Naive thymus-derived CD8-positive, alpha-beta T cell (primary cell): Measurements from ENCODE around the gene PIGO. TPM values are rescaled to one million over a fixed set of nuclear protein-coding genes. Genes with fewer than 3 reads are reported as not detected.

ENCODE experiments used
- ATAC-seq, 2 donors: fragments of 150-1000 bp; cut with Tn5 transposase in 1 of 2; sonication (Bioruptor Pico), chemical (Tn5 transposase) in 1 of 2; 1 replicate in 1 of 2; 2 replicates in 1 of 2; pipeline ENCODE4 v1.10.0; 2021; ENCODE audit warnings: mild to moderate bottlenecking in 2 of 2, moderate library complexity in 2 of 2
- POLR2A ChIA-PET: fragments of 350-600 bp; sonication (Branson Sonifier 250); formaldehyde crosslinking; loops from one replicate; lab custom pipeline; 2021; ENCODE audit warnings: antibody characterized with exemption; lab: Charles Lee
- DNase-seq, 10 donors: peaks; one replicate each; pipeline versions ENCODE4 v3.0.0 to v3.0.0-alpha.2; 2020 to 2022
- H3K27ac Mint-ChIP-seq, 10 donors: one replicate each; pipeline ENCODE4 v1.8.0; 2020 to 2022; ENCODE audit warnings: mild to moderate bottlenecking in 10 of 10, mixed read lengths in 10 of 10, moderate library complexity in 4 of 10, inconsistent platforms in 1 of 10
- H3K27me3 Mint-ChIP-seq, 5 donors: one replicate each; pipeline ENCODE4 v1.8.0; 2021 to 2022; ENCODE audit warnings: mixed read lengths in 5 of 5
- H3K36me3 Mint-ChIP-seq, 3 donors: one replicate each; pipeline ENCODE4 v1.8.0; 2020 to 2022; ENCODE audit warnings: mixed read lengths in 3 of 3, mild to moderate bottlenecking in 2 of 3, inconsistent platforms in 1 of 3
- H3K4me1 Mint-ChIP-seq, 4 donors: one replicate each; pipeline ENCODE4 v1.8.0; 2021 to 2022; ENCODE audit warnings: mixed read lengths in 4 of 4
- H3K4me3 Mint-ChIP-seq, 10 donors: one replicate each; pipeline ENCODE4 v1.8.0; 2020 to 2022; ENCODE audit warnings: mild to moderate bottlenecking in 10 of 10, mixed read lengths in 10 of 10, moderate library complexity in 6 of 10, inconsistent platforms in 1 of 10
- H3K9me3 Mint-ChIP-seq, 9 donors: one replicate each; pipeline ENCODE4 v1.8.0; 2020 to 2022; ENCODE audit warnings: mixed read lengths in 9 of 9, mild to moderate bottlenecking in 3 of 9, inconsistent platforms in 1 of 9, moderate library complexity in 1 of 9
- polyA plus RNA-seq, 3 donors: library from polyadenylated mRNA; unstranded; fragments of 300-500 nt; fragmentation: Illumina TruSeq; gene quantifications; one replicate each; pipeline ENCODE4 v1.2.3, GENCODE V29; 2021
- total RNA-seq, 8 experiments: library from RNA in 2 of 8; stranded (reverse) in 2 of 8; gene quantifications; one replicate each; pipeline ENCODE4 v1.2.3 and lab custom pipeline; 2021 to 2026

Gene PIGO
- total and polyA plus RNA-seq, 5 experiments from 2014 or later: 23.0 to 36.1 (median 26.2) TPM

DNA sequence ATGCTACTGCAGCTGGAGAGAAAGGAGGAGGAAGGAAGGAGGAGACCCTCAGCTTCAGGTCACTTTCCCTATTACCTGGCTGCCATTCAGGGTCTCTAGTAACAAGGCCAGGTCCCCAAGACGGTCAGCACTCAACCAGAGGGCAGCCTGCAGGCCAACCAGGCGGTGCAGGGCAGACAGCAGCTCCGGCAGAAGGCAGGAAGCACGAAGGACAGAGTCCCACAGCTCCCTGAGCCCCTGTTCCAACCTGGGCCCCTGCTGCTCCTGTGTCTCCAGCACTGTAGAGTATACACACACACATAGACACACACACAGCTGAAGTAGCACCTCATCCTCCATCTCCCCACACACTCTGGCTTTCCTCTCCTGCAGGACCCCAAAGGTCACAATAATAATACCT, 18.3 kb downstream of the PIGO start:
- H3K27me3 Mint-ChIP-seq: no peaks in the 10 kb centered on the region
- peak overlapping the region in 2 of 10 donors; percentile 39 to 51 for H3K27ac Mint-ChIP-seq
- peaks cover 13 to 31% (median 22%) of the 10 kb centered on the region in 4 donors for H3K4me1 Mint-ChIP-seq
- H3K36me3 Mint-ChIP-seq: peaks cover 0 to 3% (median 0%) of the 10 kb centered on the region in 3 donors
- POLR2A ChIA-PET: interaction anchor here (0.7 to 8.4 kb wide), 2 partner anchors 11 to 18 kb away, joined by 3 to 52 read pairs; partner anchors contain the start of gene PIGO
- H3K4me3 Mint-ChIP-seq: peak overlapping the region in 9 of 10 donors; percentile 69 to 96 (median 94)
- no peaks in the 10 kb centered on the region for H3K9me3 Mint-ChIP-seq
- ATAC-seq (no peak), DNase-seq (no peak)

DNA sequence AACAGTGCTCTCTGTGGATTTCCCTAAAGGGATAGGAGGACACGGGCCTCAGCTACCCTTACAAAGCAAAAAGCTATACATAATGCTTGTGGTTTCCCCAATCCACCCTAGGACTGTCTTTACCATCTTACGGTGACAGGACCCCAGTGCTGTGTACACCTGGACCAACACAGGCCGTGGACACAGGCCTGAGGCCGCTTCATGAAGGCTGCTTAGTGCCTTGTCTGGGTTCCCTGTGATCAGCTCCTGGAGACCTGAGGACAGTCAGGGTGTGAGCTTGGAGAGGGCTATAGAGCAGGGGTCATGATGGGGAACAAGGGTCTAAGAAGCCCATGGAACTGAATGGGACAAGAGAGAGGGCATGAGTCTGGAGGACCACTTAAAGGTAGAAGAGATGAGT, 19.5 kb downstream of the PIGO start:
- H3K27ac Mint-ChIP-seq: no peak overlapping the region

DNA sequence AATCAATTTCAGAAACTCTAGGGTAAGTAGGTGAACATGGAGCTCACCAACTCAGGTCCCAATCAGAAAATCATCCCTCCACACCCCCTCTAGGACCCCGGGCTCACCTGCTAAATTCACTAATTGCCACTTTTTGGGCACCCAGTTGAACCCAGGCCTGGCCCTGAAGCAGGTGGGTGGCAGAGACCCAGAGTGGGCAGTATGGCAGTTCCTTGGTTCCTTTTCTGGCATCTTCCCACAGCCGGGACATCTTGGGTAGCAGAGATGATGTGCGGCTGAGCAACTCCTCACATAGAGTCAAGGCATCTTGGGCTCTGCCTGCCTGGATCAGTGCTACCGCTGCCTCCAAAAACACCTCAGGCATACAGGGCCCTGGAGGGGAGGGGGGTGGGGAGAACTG, 21.0 kb downstream of the PIGO start:
- H3K36me3 Mint-ChIP-seq: peaks cover 0 to 6% (median 0%) of the 10 kb centered on the region in 3 donors

More for the DNA sequence above, 19.5 kb downstream of the PIGO start:
- peak overlapping the region in 1 of 10 donors; percentile 56 for H3K4me3 Mint-ChIP-seq
- no peaks in the 10 kb centered on the region for H3K9me3 Mint-ChIP-seq
- POLR2A ChIA-PET: interaction anchor here (8.4 kb wide), 1 partner anchor 19 kb away, joined by 52 read pairs; the partner anchor contains the start of gene PIGO
- H3K27me3 Mint-ChIP-seq: no peaks in the 10 kb centered on the region
- peaks cover 0 to 3% (median 0%) of the 10 kb centered on the region in 3 donors for H3K36me3 Mint-ChIP-seq
- DNase-seq (no peak), ATAC-seq (no peak)
- H3K4me1 Mint-ChIP-seq: peaks cover 15 to 36% (median 28%) of the 10 kb centered on the region in 4 donors

DNA sequence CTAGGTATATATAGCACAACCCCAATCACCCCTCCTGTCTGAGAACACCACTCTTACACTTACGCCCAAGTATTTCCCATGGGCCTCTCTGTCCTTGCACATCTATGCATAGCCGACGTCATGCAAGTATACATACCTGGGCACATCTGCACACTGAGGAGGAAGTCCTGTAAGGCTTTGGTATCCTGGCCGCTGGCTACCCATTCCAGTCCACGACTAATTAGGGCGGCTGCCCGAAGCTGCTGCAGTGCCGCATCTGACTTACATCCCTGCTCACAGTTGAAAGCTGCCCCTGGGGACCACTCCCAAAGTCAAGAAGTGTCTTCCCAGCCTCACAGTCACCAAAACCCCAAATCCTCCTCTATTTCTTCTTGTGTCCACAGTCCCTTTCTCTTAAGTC, 21.6 kb downstream of the PIGO start:
- peaks cover 23 to 49% (median 40%) of the 10 kb centered on the region in 4 donors for H3K4me1 Mint-ChIP-seq
- H3K36me3 Mint-ChIP-seq: peaks cover 0 to 10% (median 0%) of the 10 kb centered on the region in 3 donors
- DNase-seq (no peak), ATAC-seq (no peak)
- H3K27me3 Mint-ChIP-seq: no peaks in the 10 kb centered on the region
- POLR2A ChIA-PET: interaction anchor here (8.4 kb wide), 1 partner anchor 21 kb away, joined by 52 read pairs; the partner anchor contains the start of gene PIGO
- no peaks in the 10 kb centered on the region for H3K9me3 Mint-ChIP-seq
- H3K27ac Mint-ChIP-seq: peak overlapping the region in 1 of 10 donors; percentile 27
- H3K4me3 Mint-ChIP-seq: no peak overlapping the region

More for the DNA sequence above, 21.0 kb downstream of the PIGO start:
- H3K4me1 Mint-ChIP-seq: peaks cover 22 to 49% (median 39%) of the 10 kb centered on the region in 4 donors
- no peaks in the 10 kb centered on the region for H3K9me3 Mint-ChIP-seq
- ATAC-seq (no peak), DNase-seq (no peak)
- no peak overlapping the region for H3K4me3 Mint-ChIP-seq
- POLR2A ChIA-PET: interaction anchor here (8.4 kb wide), 1 partner anchor 21 kb away, joined by 52 read pairs; the partner anchor contains the start of gene PIGO
- no peaks in the 10 kb centered on the region for H3K27me3 Mint-ChIP-seq
- peak overlapping the region in 1 of 10 donors; percentile 48 for H3K27ac Mint-ChIP-seq

DNA sequence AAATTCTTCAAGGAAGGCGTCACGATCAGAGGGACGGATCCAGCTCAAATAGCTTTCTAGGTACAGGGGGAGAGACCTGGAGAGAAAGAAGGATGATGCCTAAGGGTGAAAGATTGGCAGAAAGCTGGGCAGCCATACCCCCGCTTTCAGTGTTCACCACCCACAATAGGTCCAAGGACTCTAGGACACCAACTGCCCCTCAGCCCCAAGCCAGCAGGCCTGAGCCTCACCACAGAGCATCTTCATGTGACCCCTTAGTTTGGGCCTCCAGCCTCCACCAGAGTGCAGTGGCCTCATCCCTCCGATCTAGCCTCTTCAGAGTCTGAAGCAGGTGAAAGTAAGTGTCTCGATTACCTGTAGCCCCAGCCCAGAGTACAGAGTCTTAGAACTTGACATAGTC, 22.2 kb downstream of the PIGO start:
- Mint-ChIP-seq H3K4me3 (no peak overlapping the region), H3K9me3 (no peaks in the 10 kb centered on the region), H3K4me1 (peaks cover 23 to 53% (median 43%) of the 10 kb centered on the region in 4 donors), H3K27ac (peak overlapping the region in 2 of 10 donors; percentile 15 to 52), H3K36me3 (peaks cover 0 to 13% (median 0%) of the 10 kb centered on the region in 3 donors), H3K27me3 (no peaks in the 10 kb centered on the region)
- ATAC-seq (no peak), DNase-seq (no peak)
- POLR2A ChIA-PET: interaction anchor here (0.6 kb wide), 1 partner anchor 21 kb away, joined by 3 read pairs; no protein-coding TSS in a partner anchor

DNA sequence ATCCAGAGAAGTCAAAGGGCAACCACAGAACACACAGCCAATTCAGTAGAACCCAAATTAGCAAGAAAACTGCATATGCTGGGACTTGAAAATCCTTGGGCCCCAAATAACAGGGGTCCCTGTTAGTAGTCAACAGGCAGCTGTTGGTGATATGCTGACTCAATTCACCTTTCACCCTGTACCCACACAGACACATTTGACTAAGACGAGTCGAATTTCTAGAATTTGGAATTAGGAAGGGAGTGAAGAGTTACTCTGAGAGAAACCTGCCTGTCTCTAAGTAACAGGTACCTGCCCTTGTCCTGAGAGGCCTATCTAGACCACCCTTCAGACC, 23.1 kb downstream of the PIGO start:
- ATAC-seq (no peak), DNase-seq (no peak)
- H3K4me1 Mint-ChIP-seq: peaks cover 26 to 52% (median 43%) of the 10 kb centered on the region in 4 donors
- H3K27ac Mint-ChIP-seq: peak overlapping the region; percentile 77 to 98 (median 94)
- peak overlapping the region; percentile 78 to 94 (median 91) for H3K4me3 Mint-ChIP-seq
- H3K36me3 Mint-ChIP-seq: peaks cover 0 to 17% (median 0%) of the 10 kb centered on the region in 3 donors
- H3K9me3 Mint-ChIP-seq: no peaks in the 10 kb centered on the region
- POLR2A ChIA-PET: no interaction called here
- no peaks in the 10 kb centered on the region for H3K27me3 Mint-ChIP-seq

DNA sequence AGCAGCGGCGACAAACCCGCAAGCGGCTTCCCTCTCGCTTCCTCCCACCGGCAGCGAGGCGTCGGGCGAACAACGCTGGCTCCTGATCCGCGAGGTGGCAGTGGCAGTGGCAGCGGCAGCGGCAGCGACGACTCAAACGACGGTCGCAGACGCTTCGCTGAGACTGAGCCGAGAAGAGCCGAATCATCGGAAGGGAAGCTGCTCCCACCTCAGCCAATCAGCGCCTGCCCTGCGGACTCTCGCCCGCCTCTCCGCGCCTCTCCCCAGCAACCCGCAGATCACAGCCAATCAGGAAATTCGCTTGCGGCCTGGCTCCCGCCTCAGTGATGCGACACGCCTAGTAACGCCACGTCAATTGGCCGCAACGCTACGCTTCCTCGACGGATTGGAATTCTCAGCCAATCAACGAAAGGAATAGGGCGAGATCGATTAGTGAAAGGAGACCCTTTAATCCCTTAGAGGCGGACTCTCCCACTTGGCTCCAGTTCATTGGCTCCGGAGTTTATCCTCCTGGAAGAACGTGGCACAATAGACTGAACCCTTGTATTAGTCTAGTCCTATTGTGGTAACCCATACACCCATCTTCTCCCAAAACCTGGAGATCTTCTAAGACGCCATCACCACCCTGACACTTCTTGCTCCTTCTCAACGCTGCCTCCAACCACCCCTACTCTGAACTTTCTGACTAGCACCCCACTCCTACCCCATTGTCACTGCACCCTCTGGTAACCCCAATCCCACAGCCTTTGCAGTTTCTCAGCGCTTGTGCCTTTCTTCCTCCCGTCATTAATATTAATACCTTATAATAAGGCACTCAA, 23.7 kb downstream of the PIGO start, which contains the start of gene VCP:
VCP (minus strand) TSS at position 165 of the 818 bp plus-strand sequence. CDS start 272 bp downstream, outside the sequence.
- peak within 1 kb of the TSS; percentile 87 to 98 (median 94) for H3K27ac Mint-ChIP-seq
- H3K4me1 Mint-ChIP-seq: peaks cover 28 to 52% (median 47%) of the 10 kb centered on the region in 4 donors
- peak; percentile 91 to 99 (median 98) for DNase-seq
- peaks cover 0 to 23% (median 3%) of the 10 kb centered on the region in 3 donors for H3K36me3 Mint-ChIP-seq
- no peaks in the 10 kb centered on the region for H3K27me3 Mint-ChIP-seq
- ATAC-seq: peak; percentile 90 to 91
- H3K4me3 Mint-ChIP-seq: peak within 1 kb of the TSS; percentile 78 to 94 (median 91)
- no peaks in the 10 kb centered on the region for H3K9me3 Mint-ChIP-seq
- POLR2A ChIA-PET: interaction anchor here (0.5 to 2.6 kb wide), 21 partner anchors 8 to 1415 kb away, joined by 3 to 39 read pairs (median 5); partner anchors contain the start of genes ATOSB, FANCG, PIGO and STOML2

DNA sequence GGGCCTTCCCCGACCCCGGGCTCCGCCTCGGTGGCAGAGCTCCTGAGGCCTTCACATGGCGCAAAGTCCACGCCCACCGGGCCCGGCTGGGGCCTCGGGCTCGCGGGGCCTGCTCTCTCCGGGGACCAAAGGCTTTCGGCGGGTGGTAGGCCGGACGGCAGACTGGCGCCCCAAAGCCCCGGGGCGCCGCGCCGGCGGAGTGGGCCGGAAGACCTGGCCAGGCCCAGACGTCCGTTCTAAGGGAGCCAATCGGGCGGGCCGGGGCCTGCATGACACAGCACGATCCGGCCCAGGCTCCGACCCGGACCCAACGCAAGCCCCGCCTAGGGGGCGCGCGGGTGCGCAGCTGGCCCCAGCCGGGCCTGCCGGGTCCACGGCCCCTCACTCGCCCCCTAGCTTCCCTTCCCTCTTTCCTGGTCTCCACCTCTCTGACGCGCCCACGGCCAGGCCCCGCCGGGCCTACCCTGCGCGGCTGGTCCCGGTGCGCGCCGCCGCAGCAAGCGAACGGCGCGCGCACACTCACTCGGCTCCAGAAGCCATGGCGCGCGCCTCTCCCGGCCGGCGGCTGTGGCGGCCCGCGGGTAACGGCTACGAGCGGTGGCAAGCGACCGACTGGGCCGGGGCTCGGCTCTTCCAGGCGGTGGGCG, 24.5 kb downstream of the PIGO start:
- H3K4me1 Mint-ChIP-seq: peaks cover 31 to 54% (median 53%) of the 10 kb centered on the region in 4 donors
- POLR2A ChIA-PET: interaction anchor here (0.5 to 2.6 kb wide), 27 partner anchors 9 to 1255 kb away, joined by 3 to 39 read pairs (median 4); partner anchors contain the start of genes ATOSB, FANCG, PIGO and STOML2
- peaks cover 0 to 30% (median 4%) of the 10 kb centered on the region in 3 donors for H3K36me3 Mint-ChIP-seq
- no peaks in the 10 kb centered on the region for H3K27me3 Mint-ChIP-seq
- H3K4me3 Mint-ChIP-seq: peak overlapping the region; percentile 78 to 94 (median 91)
- ATAC-seq (peak; percentile 54 to 56), DNase-seq (peak; percentile 60 to 82 (median 72))
- no peaks in the 10 kb centered on the region for H3K9me3 Mint-ChIP-seq
- peak overlapping the region; percentile 87 to 98 (median 94) for H3K27ac Mint-ChIP-seq

DNA sequence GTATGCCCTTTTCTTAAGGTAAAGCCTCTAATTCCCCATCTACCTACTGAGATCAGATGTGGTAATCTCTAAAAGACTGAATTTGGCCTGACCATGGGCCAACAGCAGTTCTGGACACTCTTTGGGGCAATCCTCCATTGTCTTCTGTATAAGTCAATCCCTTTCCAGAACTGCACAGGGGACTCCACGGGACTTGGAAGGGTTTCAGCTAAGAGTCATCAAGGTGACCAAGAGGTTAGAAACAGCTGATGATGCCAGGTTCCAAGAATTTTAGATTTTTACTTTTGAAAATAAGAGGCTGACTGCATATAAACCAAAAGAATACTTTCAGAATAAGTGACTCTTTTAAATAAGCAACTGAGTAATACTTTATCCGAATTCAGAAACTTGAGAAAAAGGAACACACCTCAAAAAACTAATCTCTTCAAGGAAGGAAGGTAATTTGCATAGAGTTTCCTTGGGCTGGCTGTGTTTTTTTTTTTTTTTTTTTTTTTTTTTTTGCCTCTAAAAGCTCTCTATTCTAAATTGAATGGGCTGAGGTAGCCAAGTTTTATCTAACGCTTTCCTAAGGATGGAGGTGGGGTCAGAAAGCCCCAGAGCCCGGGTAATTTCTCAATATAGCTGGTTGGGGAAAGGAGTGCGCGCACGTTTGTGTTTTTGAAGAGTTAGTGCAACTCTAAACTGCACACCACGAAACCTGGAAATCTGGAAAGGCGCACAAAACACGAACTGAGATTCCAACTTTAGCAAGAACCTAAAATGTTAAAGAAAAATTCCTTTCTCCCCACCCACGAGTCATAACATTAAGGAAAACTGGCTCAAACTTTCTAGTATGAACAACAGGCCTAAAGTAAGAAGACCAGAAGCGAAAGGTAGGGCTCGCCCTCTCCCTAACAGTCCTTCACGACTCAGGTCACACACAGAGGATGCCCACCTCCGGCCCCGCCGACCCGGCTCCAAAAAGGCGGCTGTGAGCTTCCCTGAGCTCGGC, 25.3 kb downstream of the PIGO start:
- POLR2A ChIA-PET: interaction anchor here (0.6 to 2.6 kb wide), 22 partner anchors 9 to 1254 kb away, joined by 3 to 39 read pairs (median 5); partner anchors contain the start of genes ATOSB, FANCG, PIGO and STOML2
- H3K27me3 Mint-ChIP-seq: no peaks in the 10 kb centered on the region
- peak in 1 of 10 donors; percentile 21 for DNase-seq
- peaks cover 0 to 38% (median 9%) of the 10 kb centered on the region in 3 donors for H3K36me3 Mint-ChIP-seq
- peak overlapping the region; percentile 78 to 94 (median 90) for H3K4me3 Mint-ChIP-seq
- no peaks in the 10 kb centered on the region for H3K9me3 Mint-ChIP-seq
- no peak for ATAC-seq
- H3K4me1 Mint-ChIP-seq: peaks cover 30 to 59% (median 58%) of the 10 kb centered on the region in 4 donors
- peak overlapping the region; percentile 87 to 98 (median 93) for H3K27ac Mint-ChIP-seq

DNA sequence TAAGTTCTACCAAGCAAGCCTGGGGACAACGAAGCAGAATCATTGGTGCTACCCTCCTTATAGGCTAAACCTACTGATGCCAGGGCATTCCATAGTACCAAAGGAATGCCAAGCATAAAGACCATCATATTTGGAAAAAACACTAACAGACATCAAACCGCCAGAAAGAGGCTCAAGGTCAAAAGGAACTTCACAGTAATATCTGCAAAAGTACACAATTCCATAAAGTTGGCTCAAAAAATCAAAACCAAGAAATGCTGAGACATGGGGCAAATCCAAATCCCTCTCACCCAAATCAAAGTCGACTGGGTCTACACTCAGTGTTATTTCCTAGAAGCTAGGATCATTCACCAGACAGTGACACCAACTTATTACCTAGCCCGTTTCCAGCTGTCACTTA, 27.4 kb downstream of the PIGO start:
- Mint-ChIP-seq H3K27me3 (no peaks in the 10 kb centered on the region), H3K9me3 (no peaks in the 10 kb centered on the region), H3K36me3 (peaks cover 0 to 54% (median 17%) of the 10 kb centered on the region in 3 donors), H3K27ac (peak overlapping the region in 6 of 10 donors; percentile 3 to 93 (median 24)), H3K4me1 (peaks cover 30 to 63% (median 58%) of the 10 kb centered on the region in 4 donors), H3K4me3 (peak overlapping the region in 9 of 10 donors; percentile 35 to 89 (median 48))
- POLR2A ChIA-PET: interaction anchor here (0.5 kb wide), 1 partner anchor 1097 kb away, joined by 5 read pairs; no protein-coding TSS in a partner anchor
- DNase-seq: no peak
- ATAC-seq: no peak

DNA sequence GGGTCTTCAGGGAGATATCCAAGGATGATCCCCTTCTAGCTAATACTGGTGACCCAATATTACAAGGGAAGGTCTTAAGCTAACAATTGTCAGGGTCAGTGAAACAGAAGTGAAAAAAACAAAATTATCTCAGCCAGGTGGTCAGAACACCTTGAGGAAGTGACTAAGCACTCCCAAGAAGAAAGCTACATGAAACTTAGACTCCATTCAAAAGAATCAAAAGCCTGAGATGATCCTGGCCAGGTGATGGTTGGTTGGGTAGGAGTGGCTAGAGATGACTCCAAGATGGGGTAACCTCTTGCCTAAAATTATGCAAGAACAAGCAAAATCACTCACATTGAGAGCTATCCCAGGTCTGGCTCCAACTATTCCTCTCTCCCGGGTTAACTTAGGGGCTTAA, 29.3 kb downstream of the PIGO start:
- ATAC-seq: no peak
- Mint-ChIP-seq H3K4me1 (peaks cover 28 to 55% (median 51%) of the 10 kb centered on the region in 4 donors), H3K27ac (peak overlapping the region in 2 of 10 donors; percentile 20 to 66)

More for the DNA sequence above, 29.3 kb downstream of the PIGO start:
- H3K4me3 Mint-ChIP-seq: peak overlapping the region in 2 of 10 donors; percentile 26 to 39
- H3K36me3 Mint-ChIP-seq: peaks cover 0 to 71% (median 31%) of the 10 kb centered on the region in 3 donors
- POLR2A ChIA-PET: interaction anchor here (0.6 to 0.9 kb wide), 2 partner anchors 11 to 665 kb away, joined by 3 to 4 read pairs; partner anchors contain the start of gene CREB3
- no peaks in the 10 kb centered on the region for H3K27me3 Mint-ChIP-seq
- H3K9me3 Mint-ChIP-seq: no peaks in the 10 kb centered on the region
- no peak for DNase-seq
